H1 (cell line): ENCODE measurements around the gene TBX21. TPM values are rescaled to one million over a fixed set of nuclear protein-coding genes. Genes with fewer than 3 reads are reported as not detected.
"Not testable (repeated sequence)": the region's sequence is repeated elsewhere in the genome, so short reads cannot be mapped to it uniquely, and the experiment has no call there.

Experiments
- CTCF ChIA-PET: fragments of 300-600 bp; sonication (Branson Sonifier 250); formaldehyde crosslinking; loops from one replicate; lab custom pipeline; 2021; ENCODE audit not compliant: partially characterized antibody; lab: Charles Lee
- POLR2A ChIA-PET: fragments of 300-600 bp; sonication (Branson Sonifier 250); formaldehyde crosslinking; loops from one replicate; lab custom pipeline; 2021; ENCODE audit warnings: inconsistent platforms; ENCODE audit not compliant: partially characterized antibody; lab: Charles Lee
- DNase-seq, 2 experiments: peaks; one replicate each; pipeline versions ENCODE4 v3.0.0 to v3.0.0-alpha.2; 2010 to 2022; ENCODE audit warnings: low spot score in 2 of 2, low read depth in 1 of 2, mixed read lengths in 1 of 2
- FAIRE-seq: peaks from 2 replicates; lab custom pipeline; 2011; peaks lifted over from hg19 to GRCh38; lab: Jason Lieb, UNC
- H2AFZ ChIP-seq: 2 replicates; pipeline ENCODE4 v1.8.1; 2012; ENCODE audit warnings: low read length, inconsistent platforms
- H2AK5ac ChIP-seq: 2 replicates; pipeline ENCODE4 v1.6.1; 2013; ENCODE audit warnings: low read depth, low read length
- H2BK120ac ChIP-seq: replicated peaks from 2 replicates; pipeline ENCODE3; 2013; ENCODE audit warnings: low read depth, low read length, inconsistent platforms
- H2BK12ac ChIP-seq: 2 replicates; pipeline ENCODE4 v1.6.1; 2013; ENCODE audit warnings: low read depth, low read length
- H2BK15ac ChIP-seq: 2 replicates; pipeline ENCODE4 v1.6.1; 2013; ENCODE audit warnings: low read length
- H2BK20ac ChIP-seq: 2 replicates; pipeline ENCODE4 v1.6.1; 2013; ENCODE audit warnings: low read length
- H2BK5ac ChIP-seq: 2 replicates; pipeline ENCODE4 v1.6.1; 2013; ENCODE audit warnings: low read depth, low read length
- H3K14ac ChIP-seq: 2 replicates; pipeline ENCODE4 v1.6.1; 2013; ENCODE audit warnings: inconsistent platforms; ENCODE audit not compliant: insufficient read length
- H3K18ac ChIP-seq: 2 replicates; pipeline ENCODE4 v1.6.1; 2013; ENCODE audit warnings: low read length; ENCODE audit errors: extremely low read depth
- H3K23ac ChIP-seq: 2 replicates; pipeline ENCODE4 v1.6.1; 2013; ENCODE audit warnings: inconsistent platforms; ENCODE audit not compliant: insufficient read length
- H3K23me2 ChIP-seq: 2 replicates; pipeline ENCODE4 v1.6.1; 2013; ENCODE audit warnings: low read depth, low read length
- H3K27ac ChIP-seq: 2 replicates; pipeline ENCODE4 v1.6.1; 2011; ENCODE audit warnings: low read depth, low read length, inconsistent platforms
- H3K27me3 ChIP-seq, 4 experiments: replicated peaks in 1 of 4; 1 replicate in 1 of 4; 2 replicates in 3 of 4; pipeline versions ENCODE4 v1.6.1 to v1.8.1; 2011 to 2013; ENCODE audit warnings: low read length in 3 of 4, mild to moderate bottlenecking in 3 of 4, inconsistent platforms in 2 of 4, mixed read lengths in 2 of 4, moderate library complexity in 1 of 4; ENCODE audit not compliant: control insufficient read depth in 3 of 4, insufficient read depth in 3 of 4; ENCODE audit errors: extremely low read depth in 1 of 4
- H3K36me3 ChIP-seq, 4 experiments: 2 replicates each; pipeline versions ENCODE4 v1.6.1 to v1.8.1; 2011 to 2013; ENCODE audit warnings: mild to moderate bottlenecking in 4 of 4, low read length in 3 of 4, moderate library complexity in 2 of 4, control low read depth in 1 of 4, inconsistent platforms in 1 of 4; ENCODE audit not compliant: insufficient read depth in 4 of 4, control insufficient read depth in 2 of 4
- H3K4ac ChIP-seq: replicated peaks from 2 replicates; pipeline ENCODE3; 2013; ENCODE audit warnings: low read length, low read depth, mixed read lengths, inconsistent platforms; ENCODE audit not compliant: insufficient read length
- H3K4me1 ChIP-seq, 4 experiments: replicated peaks in 1 of 4; 1 replicate in 1 of 4; 2 replicates in 3 of 4; pipeline versions ENCODE4 v1.6.1 to v1.8.1; 2011 to 2013; ENCODE audit warnings: low read length in 3 of 4, inconsistent platforms in 2 of 4, mixed read lengths in 1 of 4; ENCODE audit not compliant: insufficient read depth in 4 of 4, control insufficient read depth in 3 of 4
- H3K4me2 ChIP-seq, 2 experiments: 2 replicates each; pipeline versions ENCODE4 v1.6.1 to v1.8.1; 2011 to 2013; ENCODE audit warnings: low read depth in 2 of 2, low read length in 2 of 2, control low read depth in 1 of 2, inconsistent platforms in 1 of 2, mild to moderate bottlenecking in 1 of 2; ENCODE audit not compliant: insufficient read depth in 1 of 2
- H3K4me3 ChIP-seq, 4 experiments: fragments of 200-600, 300-600 bp in 1 of 4; sonication (generic), shearing (Covaris generic), sonication (Bioruptor Twin) in 1 of 4; 2 replicates each; pipeline versions ENCODE4 v1.5.1 to v1.8.1; 2011 to 2016; ENCODE audit warnings: low read length in 4 of 4, low read depth in 3 of 4, control low read depth in 2 of 4, inconsistent platforms in 2 of 4, mild to moderate bottlenecking in 2 of 4, mixed read lengths in 1 of 4, moderate library complexity in 1 of 4; ENCODE audit not compliant: insufficient read depth in 2 of 4; ENCODE audit errors: extremely low read depth in 1 of 4
- H3K56ac ChIP-seq: replicated peaks from 2 replicates; pipeline ENCODE3; 2013; ENCODE audit warnings: low read depth, mild to moderate bottlenecking, mixed read lengths, low read length, inconsistent platforms; ENCODE audit not compliant: insufficient read length
- H3K79me1 ChIP-seq: 2 replicates; pipeline ENCODE4 v1.6.1; 2013; ENCODE audit warnings: low read depth, low read length, control low read depth
- H3K79me2 ChIP-seq, 2 experiments: 2 replicates each; pipeline versions ENCODE4 v1.6.1 to v1.8.1; 2012 to 2013; ENCODE audit warnings: low read length in 2 of 2, mild to moderate bottlenecking in 2 of 2, inconsistent platforms in 1 of 2; ENCODE audit not compliant: insufficient read depth in 2 of 2, control insufficient read depth in 1 of 2
- H3K9ac ChIP-seq, 4 experiments: replicated peaks in 1 of 4; 1 replicate in 1 of 4; 2 replicates in 3 of 4; pipeline versions ENCODE4 v1.6.1 to v1.8.1; 2011 to 2013; ENCODE audit warnings: low read depth in 3 of 4, low read length in 3 of 4, control low read depth in 2 of 4, mild to moderate bottlenecking in 2 of 4, moderate library complexity in 2 of 4, inconsistent platforms in 1 of 4; ENCODE audit errors: extremely low read depth in 1 of 4
- H3K9me3 ChIP-seq, 2 experiments: 2 replicates each; pipeline versions ENCODE4 v1.6.1 to v1.8.1; 2012 to 2013; ENCODE audit warnings: mild to moderate bottlenecking in 2 of 2, moderate library complexity in 2 of 2, control low read depth in 1 of 2, inconsistent platforms in 1 of 2, low read depth in 1 of 2, low read length in 1 of 2, mixed read lengths in 1 of 2; ENCODE audit not compliant: insufficient read depth in 2 of 2
- H4K20me1 ChIP-seq, 2 experiments: replicated peaks in 1 of 2; 2 replicates each; pipeline versions ENCODE3 to v1.8.1; 2011 to 2013; ENCODE audit warnings: inconsistent platforms in 2 of 2, low read length in 2 of 2, mild to moderate bottlenecking in 1 of 2; ENCODE audit not compliant: insufficient read depth in 2 of 2, control insufficient read depth in 1 of 2
- H4K5ac ChIP-seq: 2 replicates; pipeline ENCODE4 v1.6.1; 2013; ENCODE audit warnings: low read length, low read depth, mixed read lengths, inconsistent platforms; ENCODE audit not compliant: insufficient read length
- H4K8ac ChIP-seq: 2 replicates; pipeline ENCODE4 v1.8.0; 2013; ENCODE audit warnings: mild to moderate bottlenecking, moderate library complexity, low read length, inconsistent platforms; ENCODE audit not compliant: insufficient read depth; ENCODE audit errors: extremely low read depth
- H4K91ac ChIP-seq: replicated peaks from 2 replicates; pipeline ENCODE3; 2013; ENCODE audit warnings: low read length, mixed read lengths, inconsistent platforms; ENCODE audit not compliant: insufficient read length
- WGBS, 2 experiments: shearing (Covaris generic) in 1 of 2; methylation state at CpG; one replicate each; pipeline versions ENCODE4 v1.1.6 to v1.1.7; 2013 to 2015; ENCODE audit warnings: low lambda C conversion rate in 2 of 2, mixed read lengths in 2 of 2, inconsistent platforms in 1 of 2, low coverage in 1 of 2, missing lambda C conversion rate in 1 of 2; ENCODE audit not compliant: insufficient replicate concordance in 2 of 2, insufficient coverage in 1 of 2, insufficient read length in 1 of 2; ENCODE audit errors: extremely low coverage in 1 of 2, missing lambda C conversion rate in 1 of 2; 5-methylcytosine and 5-hydroxymethylcytosine counted together
- polyA plus RNA-seq, 7 experiments: library from polyadenylated mRNA; depleted of rRNA in 3 of 7; stranded (reverse) in 5 of 7; unstranded in 2 of 7; fragments of >200 nt in 5 of 7; fragments of 200-250 nt in 2 of 7; gene quantifications; 1 replicate in 5 of 7; 2 replicates in 1 of 7; 4 replicates in 1 of 7; pipeline versions ENCODE4 v1.2.1 to v1.2.3, GENCODE V29; 2011 to 2013; ENCODE audit warnings: missing spikeins in 2 of 7, mixed read lengths in 2 of 7
- total RNA-seq: library from RNA; stranded (reverse); fragmentation: NEBNext Ultra II Directional; extraction: Animal tissue kit (Norgen Biotek cat#: 25700); gene quantifications from 2 replicates; pipeline ENCODE4 v1.2.1, GENCODE V29; 2021

TBX21 gene
- total and polyA plus RNA-seq, 2 of the 8 experiments (the other 6 are each of a cell fraction or from before 2014, with no cell fraction given), result not detected

- 88% methylated on average over 12 of the region's 12 CpGs; no CpG with 5 or more reads in 1 of the 2 experiments for WGBS, 2 experiments
- not testable (repeated sequence) for H2AK5ac ChIP-seq, H3K23ac ChIP-seq, H3K9ac ChIP-seq, H3K27ac ChIP-seq, H2BK120ac ChIP-seq, H2BK15ac ChIP-seq, H3K79me1 ChIP-seq, H3K9me3 ChIP-seq, H3K4me2 ChIP-seq, H3K4me3 ChIP-seq, FAIRE-seq, H2AFZ ChIP-seq, H3K4ac ChIP-seq, H2BK5ac ChIP-seq, H4K5ac ChIP-seq, H2BK20ac ChIP-seq, H3K56ac ChIP-seq, H3K18ac ChIP-seq, H3K36me3 ChIP-seq, H4K20me1 ChIP-seq, H2BK12ac ChIP-seq, DNase-seq, H3K14ac ChIP-seq, H4K91ac ChIP-seq, H3K23me2 ChIP-seq, H3K4me1 ChIP-seq, H3K79me2 ChIP-seq, H4K8ac ChIP-seq
- H3K27me3 ChIP-seq, result peaks cover 0 to 16% (median 12%) of the 10 kb centered on the region in 4 experiments; a peak in 5 of 7 replicates
- CTCF ChIA-PET, result interaction anchor here (0.7 to 24.7 kb wide), 5 partner anchors 15 to 145 kb away, joined by 3 to 441 read pairs (median 10); partner anchors contain the start of gene TBKBP1
- POLR2A ChIA-PET, result interaction anchor here (1.3 kb wide), 1 partner anchor 75 kb away, joined by 4 read pairs; no protein-coding TSS in a partner anchor
These were observed 6.9 kb downstream of the TBX21 start for GRCh38 chr17:47739945-47740344.
